Activated T-helper 2 cell treated with anti-CD3 and anti-CD28 coated beads, Interferon-gamma antibody, Interleukin-2, Interleukin-4, amounts not matched to agents 10 μg/mL and 5 μg/mL and 100 μg/mL, durations not matched to agents 14 hours and 24 hours and 36 hours (primary cell): ENCODE results near the gene PRKAB1. TPM values are rescaled to one million over a fixed set of nuclear protein-coding genes. Genes with fewer than 3 reads are reported as not detected.
A peak's percentile ranks its signal among the peaks of the same experiment; 100 is the strongest.

Experiments
- DNase-seq: peaks from one replicate; pipeline ENCODE4 v3.0.0; 2021; ENCODE audit warnings: low spot score
- H3K27ac Mint-ChIP-seq: one replicate; pipeline ENCODE4 v1.8.0; 2021; ENCODE audit warnings: mixed read lengths
- H3K27me3 Mint-ChIP-seq: one replicate; pipeline ENCODE4 v1.8.0; 2021; ENCODE audit warnings: low read depth, mixed read lengths
- H3K36me3 Mint-ChIP-seq: one replicate; pipeline ENCODE4 v1.8.0; 2021; ENCODE audit warnings: low read depth, mixed read lengths
- H3K4me1 Mint-ChIP-seq: one replicate; pipeline ENCODE4 v1.8.0; 2021; ENCODE audit warnings: low read depth, mixed read lengths
- H3K4me3 Mint-ChIP-seq: one replicate; pipeline ENCODE4 v1.8.0; 2021; ENCODE audit warnings: low read depth, mild to moderate bottlenecking, moderate library complexity, mixed read lengths
- H3K9me3 Mint-ChIP-seq: one replicate; pipeline ENCODE4 v1.8.0; 2021; ENCODE audit warnings: mixed read lengths
- intact Hi-C: fragments of 100-400 bp; cut with micrococcal nuclease; formaldehyde crosslinking; loops from one replicate; pipeline ENCODE4 v1.15.1; 2023
- total RNA-seq: library from RNA; stranded (reverse); gene quantifications from 2 replicates; pipeline ENCODE4 v1.2.3, GENCODE V29; 2022

The PRKAB1 gene
- total RNA-seq, 1 donor from 2014 or later: 28.2 TPM

GRCh38 chr12:119666900-119667576 is 895 bp upstream of the PRKAB1 start:
- Mint-ChIP-seq H3K9me3 (no peaks in the 10 kb centered on the region), H3K4me3 (peak overlapping the region; percentile 90), H3K36me3 (peaks cover 27% of the 10 kb centered on the region), H3K27ac (peak overlapping the region; percentile 75), H3K27me3 (peaks cover 3% of the 10 kb centered on the region), H3K4me1 (peaks cover 42% of the 10 kb centered on the region)
- intact Hi-C loops: loop anchor here (1.0 to 10.0 kb wide), 4 partner anchors 89 to 1292 kb away; partner anchors contain the start of genes BICDL1, MLEC, SUDS3 and TAOK3
- no peak for DNase-seq

GRCh38 chr12:119668324-119668841 is 450 bp downstream of the PRKAB1 start:
- H3K4me3 Mint-ChIP-seq: peak overlapping the region; percentile 90
- intact Hi-C loops: loop anchor here (5.0 to 10.0 kb wide), 3 partner anchors 316 to 1294 kb away; partner anchors contain the start of genes BICDL1, MLEC, SUDS3 and TAOK3
- no peaks in the 10 kb centered on the region for H3K9me3 Mint-ChIP-seq
- DNase-seq: no peak
- peaks cover 56% of the 10 kb centered on the region for H3K4me1 Mint-ChIP-seq
- no peaks in the 10 kb centered on the region for H3K27me3 Mint-ChIP-seq
- peak overlapping the region; percentile 84 for H3K27ac Mint-ChIP-seq
- peaks cover 40% of the 10 kb centered on the region for H3K36me3 Mint-ChIP-seq

- Mint-ChIP-seq H3K27ac (peak overlapping the region; percentile 74), H3K4me3 (peak overlapping the region; percentile 75), H3K9me3 (no peaks in the 10 kb centered on the region), H3K27me3 (no peaks in the 10 kb centered on the region), H3K4me1 (peaks cover 70% of the 10 kb centered on the region), H3K36me3 (peaks cover 55% of the 10 kb centered on the region)
- no peak for DNase-seq
- intact Hi-C loops: loop anchor here (5.0 to 10.0 kb wide), 3 partner anchors 315 to 1295 kb away; partner anchors contain the start of genes BICDL1, MLEC, SUDS3 and TAOK3
These were observed 2.0 kb downstream of the PRKAB1 start for GRCh38 chr12:119669744-119670472.

- no peaks in the 10 kb centered on the region for H3K27me3 Mint-ChIP-seq
- no peak for DNase-seq
- H3K27ac Mint-ChIP-seq: peak overlapping the region; percentile 84
- peaks cover 70% of the 10 kb centered on the region for H3K4me1 Mint-ChIP-seq
- peak overlapping the region; percentile 30 for H3K4me3 Mint-ChIP-seq
- H3K9me3 Mint-ChIP-seq: no peaks in the 10 kb centered on the region
- H3K36me3 Mint-ChIP-seq: peaks cover 67% of the 10 kb centered on the region
- intact Hi-C loops: no loop called here
These were observed 3.1 kb downstream of the PRKAB1 start for GRCh38 chr12:119671070-119671469.

- H3K9me3 Mint-ChIP-seq: no peaks in the 10 kb centered on the region
- peaks cover 59% of the 10 kb centered on the region for H3K4me1 Mint-ChIP-seq
- H3K36me3 Mint-ChIP-seq: peaks cover 78% of the 10 kb centered on the region
- no peaks in the 10 kb centered on the region for H3K27me3 Mint-ChIP-seq
- DNase-seq: no peak
- intact Hi-C loops: no loop called here
- no peak overlapping the region for H3K4me3 Mint-ChIP-seq
- H3K27ac Mint-ChIP-seq: peak overlapping the region; percentile 90
These were observed 4.3 kb downstream of the PRKAB1 start for GRCh38 chr12:119672194-119672593.

- no peaks in the 10 kb centered on the region for H3K9me3 Mint-ChIP-seq
- DNase-seq: no peak
- H3K36me3 Mint-ChIP-seq: peaks cover 86% of the 10 kb centered on the region
- H3K27me3 Mint-ChIP-seq: no peaks in the 10 kb centered on the region
- H3K4me1 Mint-ChIP-seq: peaks cover 54% of the 10 kb centered on the region
- H3K27ac Mint-ChIP-seq: peak overlapping the region; percentile 90
- intact Hi-C loops: no loop called here
- H3K4me3 Mint-ChIP-seq: peak overlapping the region; percentile 46
These were observed 5.7 kb downstream of the PRKAB1 start for GRCh38 chr12:119673634-119674033.

GRCh38 chr12:119674560-119674959 is 6.6 kb downstream of the PRKAB1 start:
- H3K36me3 Mint-ChIP-seq: peaks cover 94% of the 10 kb centered on the region
- DNase-seq: no peak
- intact Hi-C loops: no loop called here
- no peak overlapping the region for H3K4me3 Mint-ChIP-seq
- H3K27ac Mint-ChIP-seq: peak overlapping the region; percentile 90
- H3K9me3 Mint-ChIP-seq: no peaks in the 10 kb centered on the region
- H3K27me3 Mint-ChIP-seq: no peaks in the 10 kb centered on the region
- peaks cover 54% of the 10 kb centered on the region for H3K4me1 Mint-ChIP-seq

GRCh38 chr12:119676022-119676421 is 8.1 kb downstream of the PRKAB1 start:
- peak overlapping the region; percentile 26 for H3K27ac Mint-ChIP-seq
- DNase-seq: no peak

GRCh38 chr12:119676573-119676972 is 8.6 kb downstream of the PRKAB1 start:
- H3K27me3 Mint-ChIP-seq: no peaks in the 10 kb centered on the region
- peaks cover 33% of the 10 kb centered on the region for H3K4me1 Mint-ChIP-seq
- H3K36me3 Mint-ChIP-seq: peaks cover 96% of the 10 kb centered on the region
- H3K9me3 Mint-ChIP-seq: no peaks in the 10 kb centered on the region
- no peak for DNase-seq
- H3K4me3 Mint-ChIP-seq: no peak overlapping the region
- intact Hi-C loops: no loop called here
- H3K27ac Mint-ChIP-seq: peak overlapping the region; percentile 38

More at GRCh38 chr12:119676022-119676421, 8.1 kb downstream of the PRKAB1 start:
- Mint-ChIP-seq H3K9me3 (no peaks in the 10 kb centered on the region), H3K36me3 (peaks cover 96% of the 10 kb centered on the region), H3K4me1 (peaks cover 39% of the 10 kb centered on the region), H3K4me3 (no peak overlapping the region), H3K27me3 (no peaks in the 10 kb centered on the region)
- intact Hi-C loops: no loop called here

GRCh38 chr12:119678459-119678858 is 10.5 kb downstream of the PRKAB1 start:
- H3K4me3 Mint-ChIP-seq: no peak overlapping the region
- intact Hi-C loops: no loop called here

GRCh38 chr12:119679081-119679480 is 11.1 kb downstream of the PRKAB1 start:
- Mint-ChIP-seq H3K27me3 (no peaks in the 10 kb centered on the region), H3K27ac (no peak overlapping the region), H3K36me3 (peaks cover 87% of the 10 kb centered on the region), H3K4me3 (no peak overlapping the region), H3K9me3 (no peaks in the 10 kb centered on the region), H3K4me1 (peaks cover 26% of the 10 kb centered on the region)
- DNase-seq: no peak
- intact Hi-C loops: no loop called here

More at GRCh38 chr12:119678459-119678858, 10.5 kb downstream of the PRKAB1 start:
- H3K4me1 Mint-ChIP-seq: peaks cover 30% of the 10 kb centered on the region
- no peaks in the 10 kb centered on the region for H3K9me3 Mint-ChIP-seq
- no peaks in the 10 kb centered on the region for H3K27me3 Mint-ChIP-seq
- no peak for DNase-seq
- no peak overlapping the region for H3K27ac Mint-ChIP-seq
- peaks cover 89% of the 10 kb centered on the region for H3K36me3 Mint-ChIP-seq

GRCh38 chr12:119679490-119679889 is 11.6 kb downstream of the PRKAB1 start:
- Mint-ChIP-seq H3K27me3 (no peaks in the 10 kb centered on the region), H3K4me1 (peaks cover 22% of the 10 kb centered on the region), H3K36me3 (peaks cover 83% of the 10 kb centered on the region), H3K9me3 (no peaks in the 10 kb centered on the region), H3K4me3 (no peak overlapping the region), H3K27ac (no peak overlapping the region)
- intact Hi-C loops: no loop called here
- DNase-seq: no peak
